HG02678 (cell line): ENCODE measurements around the gene S1PR3.

Experiments used
- ATAC-seq: cut with Tn5 transposase; IDR thresholded peaks from one replicate; pipeline ENCODE4 v1.9.1; 2021; ENCODE audit warnings: mild to moderate bottlenecking, moderate library complexity; ENCODE audit not compliant: unreplicated experiment

The S1PR3 gene

GRCh38 chr9:89032661-89033060, 41.4 kb downstream of the S1PR3 start:
- no peak for ATAC-seq

DNA sequence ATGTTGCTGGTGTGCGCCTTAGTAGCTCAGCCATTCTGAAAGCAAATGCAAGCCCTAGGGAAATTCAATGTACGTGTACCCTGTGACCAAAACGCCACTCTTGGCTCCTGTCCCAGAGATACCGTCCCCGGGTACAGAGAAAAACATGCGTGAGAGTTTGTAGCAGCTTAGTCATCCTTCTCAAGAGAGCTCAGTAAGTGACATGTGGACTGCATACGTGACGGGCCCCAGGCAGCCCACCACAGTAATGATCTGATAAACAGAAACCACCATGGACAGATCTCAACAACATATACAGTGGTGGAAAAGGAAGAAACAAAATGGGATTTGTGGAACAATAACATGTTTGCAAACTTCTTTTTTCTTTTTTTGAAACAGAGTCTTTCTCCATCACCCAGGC, 45.1 kb downstream of the S1PR3 start:
- ATAC-seq = no peak

- no peak for ATAC-seq
These were observed 45.6 kb downstream of the S1PR3 start for GRCh38 chr9:89036891-89037290.

DNA sequence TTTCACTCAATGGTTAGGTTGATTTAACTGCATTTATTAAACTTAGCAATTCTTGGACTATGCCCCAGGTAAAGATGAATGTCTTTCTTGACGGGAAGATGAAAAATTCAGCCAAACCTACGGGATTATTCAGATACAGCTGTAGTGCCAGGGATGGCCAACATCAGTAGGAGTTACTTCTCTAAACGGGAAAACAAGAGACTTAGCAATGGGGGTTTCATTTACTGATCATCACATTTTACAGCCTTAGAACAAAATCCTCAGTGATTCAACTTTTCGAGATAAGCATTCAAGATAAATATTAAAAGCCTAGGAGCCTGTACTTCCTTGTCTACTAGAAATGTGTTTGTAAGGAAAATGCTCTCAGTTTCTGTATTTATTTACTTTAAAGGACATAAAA, 46.1 kb downstream of the S1PR3 start:
- no peak for ATAC-seq

DNA sequence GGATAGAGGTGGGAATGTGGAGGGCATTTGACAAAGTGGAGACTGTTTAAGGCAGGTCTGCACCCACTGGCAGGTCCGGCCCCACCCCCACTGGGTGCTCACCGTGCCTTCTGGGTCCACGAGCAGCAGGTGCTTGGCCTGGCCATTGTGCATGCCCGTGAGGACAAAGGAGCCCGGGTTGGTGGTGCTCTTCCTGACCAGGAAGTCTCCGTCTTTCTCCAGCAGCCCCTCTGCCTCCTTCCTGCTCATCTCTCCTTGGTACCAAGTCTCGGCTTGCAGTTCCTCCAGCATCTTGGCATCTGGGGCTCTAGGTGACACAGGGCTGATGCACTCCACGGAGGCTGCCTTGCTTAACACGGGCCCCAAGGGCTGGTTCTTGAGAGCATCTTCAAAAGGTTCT, 46.6 kb downstream of the S1PR3 start:
- no peak for ATAC-seq

- ATAC-seq = no peak
These were observed 47.3 kb downstream of the S1PR3 start for GRCh38 chr9:89038382-89039103.

DNA sequence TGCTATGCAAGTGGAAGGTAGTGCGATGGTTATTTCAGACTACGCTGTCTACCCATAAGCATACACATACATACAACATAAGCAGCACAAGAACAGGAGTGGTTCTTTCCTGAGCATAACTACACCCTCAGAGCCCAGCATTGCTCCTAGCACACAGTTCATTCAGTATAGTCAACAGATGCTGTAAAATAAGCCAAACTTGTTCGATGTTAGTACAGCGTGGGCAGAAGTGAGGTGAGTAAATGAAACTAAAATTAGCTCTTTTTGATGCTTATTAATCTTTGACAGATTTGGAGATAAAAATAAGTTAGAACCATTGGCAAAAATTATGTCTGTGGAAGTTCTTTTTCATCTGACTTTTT, 47.8 kb downstream of the S1PR3 start:
- no peak for ATAC-seq

DNA sequence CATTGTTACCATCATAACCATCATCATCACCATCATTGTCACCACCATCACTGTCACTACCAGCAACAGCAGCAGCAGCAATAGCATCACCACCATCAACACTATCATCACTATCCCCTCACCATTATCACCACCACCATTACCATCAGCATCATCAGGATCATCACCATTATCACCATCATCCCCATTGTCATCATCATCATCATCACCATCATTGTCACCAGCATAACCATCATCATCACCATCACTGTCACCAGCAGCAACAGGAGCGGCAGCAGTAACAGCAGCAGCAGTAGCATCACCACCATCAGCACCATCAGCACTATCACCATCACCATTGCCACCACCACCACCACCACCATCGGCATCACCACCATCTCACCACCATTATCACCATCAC, 48.4 kb downstream of the S1PR3 start:
- no peak for ATAC-seq

GRCh38 chr9:89042984-89043383, 51.7 kb downstream of the S1PR3 start:
- no peak for ATAC-seq

DNA sequence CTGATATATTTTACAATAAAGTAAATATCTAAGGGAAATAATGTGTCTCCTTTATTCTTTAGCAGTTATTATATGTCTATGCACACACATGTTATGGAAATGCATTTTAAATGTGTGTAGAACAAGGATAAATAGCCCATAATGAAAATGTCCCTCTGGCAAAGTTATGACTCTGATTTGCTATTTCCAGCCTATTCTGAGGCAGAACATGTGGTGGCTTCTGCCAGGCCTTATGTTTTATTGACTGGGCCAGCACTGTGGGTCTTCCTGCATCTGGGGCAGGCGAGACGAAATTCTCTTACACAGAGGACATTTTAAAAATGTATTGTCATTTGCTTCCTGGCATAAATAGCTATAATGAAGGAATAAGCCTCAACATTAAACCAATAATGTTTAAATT, 52.8 kb downstream of the S1PR3 start:
- ATAC-seq = no peak

GRCh38 chr9:89044881-89045280, 53.6 kb downstream of the S1PR3 start:
- ATAC-seq = no peak

DNA sequence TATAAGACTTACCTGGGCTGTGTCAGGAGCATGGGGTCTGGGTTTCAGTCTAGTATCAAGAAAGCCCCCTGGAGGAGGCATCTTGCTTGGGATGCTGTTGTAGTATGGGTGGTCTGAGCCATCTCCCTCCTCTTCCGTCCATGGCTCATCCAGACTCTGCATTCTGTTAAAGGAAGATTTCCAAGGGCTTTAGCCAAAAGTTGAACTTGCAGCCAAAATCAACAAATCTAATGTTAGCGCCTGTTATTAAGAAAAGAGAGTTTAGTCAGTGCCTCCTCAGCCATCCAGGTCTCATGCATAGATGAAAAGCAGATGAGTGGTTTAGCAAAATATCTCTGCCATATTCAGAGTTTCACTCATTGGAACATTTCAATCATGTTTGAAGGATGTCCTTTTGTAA, 55.6 kb downstream of the S1PR3 start:
- ATAC-seq = no peak

DNA sequence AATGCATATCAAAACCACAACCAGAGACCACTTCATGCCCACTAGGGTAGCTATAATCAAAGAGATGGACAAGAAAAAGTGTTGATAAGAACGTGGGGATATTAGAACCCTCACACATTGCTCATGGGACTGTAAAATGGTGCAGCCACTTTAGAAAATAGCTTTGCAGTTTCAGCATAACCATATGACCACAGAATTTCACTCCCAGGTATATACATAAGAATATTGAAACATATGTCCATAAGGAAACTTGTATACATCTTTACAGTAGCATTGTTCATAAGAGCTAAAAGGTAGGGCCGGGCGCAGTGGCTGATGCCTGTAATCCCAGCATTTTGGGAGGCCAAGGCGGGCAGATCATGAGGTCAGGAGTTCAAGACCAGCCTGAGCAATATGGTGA, 56.4 kb downstream of the S1PR3 start:
- no peak for ATAC-seq

- ATAC-seq = no peak
These were observed 57.3 kb downstream of the S1PR3 start for GRCh38 chr9:89048616-89049015.

- ATAC-seq = no peak
These were observed 58.4 kb downstream of the S1PR3 start for GRCh38 chr9:89049646-89050045.

- no peak for ATAC-seq
These were observed 60.3 kb downstream of the S1PR3 start for GRCh38 chr9:89051421-89052025.

GRCh38 chr9:89052470-89053097, 61.3 kb downstream of the S1PR3 start:
- ATAC-seq = no peak

DNA sequence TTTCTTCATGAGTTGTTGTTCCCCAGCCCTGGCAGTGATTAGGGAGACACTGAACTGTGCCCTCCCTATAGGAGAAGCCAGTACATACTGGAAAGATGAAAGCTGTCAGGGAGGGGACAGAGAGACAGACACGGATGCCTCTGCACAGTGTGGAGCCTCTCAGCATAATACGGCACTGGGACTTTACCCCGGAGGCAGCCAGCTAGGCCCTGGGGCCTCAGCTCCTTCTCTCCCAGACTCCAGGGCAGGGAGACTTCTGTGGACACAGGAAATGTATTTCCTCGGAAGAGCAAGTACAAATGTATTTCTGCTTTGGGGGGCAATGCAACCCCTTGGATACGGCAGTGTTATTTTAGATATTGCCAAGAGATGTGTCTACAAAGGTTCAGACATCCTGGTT, 62.0 kb downstream of the S1PR3 start:
- no peak for ATAC-seq
